Forelimb muscle (tissue), 1 donor: ENCODE data around the gene LRP3. TPM values are rescaled to one million over a fixed set of nuclear protein-coding genes. Genes with fewer than 3 reads are reported as not detected.
"Not testable (repeated sequence)": the region's sequence is repeated elsewhere in the genome, so short reads cannot be mapped to it uniquely, and the experiment has no call there.

ENCODE experiments used
- DNase-seq: peaks from one replicate; pipeline ENCODE4 v3.0.0-alpha.2; 2013; ENCODE audit warnings: low read depth
- polyA plus RNA-seq: library from polyadenylated mRNA; unstranded; fragments of 120-200 nt; gene quantifications from one replicate; pipeline ENCODE4 v1.2.1, GENCODE V29; 2013; ENCODE audit not compliant: insufficient read length

The LRP3 gene
- polyA plus RNA-seq, 1 donor = 19.2 TPM

GRCh38 chr19:33215438-33216197 is 21.5 kb downstream of the LRP3 start:
- DNase-seq = no peak

- DNase-seq = no peak
These were observed 22.2 kb downstream of the LRP3 start for GRCh38 chr19:33216198-33216830.

- DNase-seq = no peak
These were observed 23.8 kb downstream of the LRP3 start for GRCh38 chr19:33217881-33218280.

GRCh38 chr19:33219261-33219815 is 25.2 kb downstream of the LRP3 start:
- no peak for DNase-seq

GRCh38 chr19:33220115-33220514 is 26.0 kb downstream of the LRP3 start:
- no peak for DNase-seq

GRCh38 chr19:33220735-33221134 is 26.6 kb downstream of the LRP3 start:
- no peak for DNase-seq

GRCh38 chr19:33221638-33222037 is 27.5 kb downstream of the LRP3 start:
- DNase-seq = no peak

GRCh38 chr19:33222255-33222654 is 28.1 kb downstream of the LRP3 start:
- DNase-seq = not testable (repeated sequence)

- no peak for DNase-seq
These were observed 30.7 kb downstream of the LRP3 start for GRCh38 chr19:33224694-33225457.

- DNase-seq = no peak
These were observed 31.4 kb downstream of the LRP3 start, which contains the start of gene SLC7A10 for GRCh38 chr19:33225458-33225926. SLC7A10 (minus strand) TSS chr19:33225850; CDS start chr19:33225703, 147 bp downstream.

- no peak for DNase-seq
These were observed 32.6 kb downstream of the LRP3 start for GRCh38 chr19:33226550-33227241.

GRCh38 chr19:33227242-33227650 is 33.1 kb downstream of the LRP3 start:
- DNase-seq = no peak

- no peak for DNase-seq
These were observed 33.9 kb downstream of the LRP3 start for GRCh38 chr19:33227870-33228599.

GRCh38 chr19:33229962-33230361 is 35.8 kb downstream of the LRP3 start:
- DNase-seq = no peak

GRCh38 chr19:33231511-33231910 is 37.4 kb downstream of the LRP3 start:
- DNase-seq = no peak

GRCh38 chr19:33232656-33233055 is 38.5 kb downstream of the LRP3 start:
- no peak for DNase-seq

- DNase-seq = no peak
These were observed 39.1 kb downstream of the LRP3 start for GRCh38 chr19:33233056-33233873.

- DNase-seq = no peak
These were observed 40.0 kb downstream of the LRP3 start for GRCh38 chr19:33234092-33234491.

GRCh38 chr19:33234736-33235135 is 40.6 kb downstream of the LRP3 start:
- no peak for DNase-seq
